K562 (cell line): ENCODE data around the gene KRT76.

ENCODE experiments used
- ATF7 ChIP-seq: fragments of 450-650 bp; IDR thresholded peaks from 2 replicates; pipeline ENCODE4 v1.7.1; 2014; ENCODE audit warnings: mild to moderate bottlenecking, moderate library complexity
- CBFB ChIP-seq: sonication (generic); formaldehyde crosslinking; IDR thresholded peaks from 2 replicates; pipeline ENCODE4 v1.4.0; 2020; ENCODE audit warnings: mild to moderate bottlenecking, missing genetic modification reagents
- HDAC3 ChIP-seq: fragments of 450-650 bp; IDR thresholded peaks from 2 replicates; pipeline ENCODE4 v1.6.1; 2018; ENCODE audit warnings: borderline replicate concordance, mild to moderate bottlenecking, moderate library complexity; ENCODE audit not compliant: partially characterized antibody
- HDAC6 ChIP-seq: IDR thresholded peaks from 2 replicates; pipeline ENCODE4 v1.6.1; 2012; ENCODE audit warnings: low read depth, mild to moderate bottlenecking, control low read depth, inconsistent platforms, low read length, moderate library complexity
- KLF1 ChIP-seq: fragments of 450-650 bp; IDR thresholded peaks from 2 replicates; pipeline ENCODE4 v1.6.1; 2016; ENCODE audit warnings: missing genetic modification characterization, missing compliant biosample characterization
- NR2C2 ChIP-seq, 2 experiments: fragments of 200-800 bp in 1 of 2; sonication (Bioruptor generic) in 1 of 2; sonication (generic) in 1 of 2; formaldehyde crosslinking in 1 of 2; IDR thresholded peaks; 2 replicates each; pipeline versions ENCODE4 v1.6.1 to v1.8.0; 2016 to 2022; ENCODE audit warnings: mild to moderate bottlenecking in 1 of 2, missing compliant biosample characterization in 1 of 2, missing genetic modification characterization in 1 of 2, missing genetic modification reagents in 1 of 2
- SMARCE1 ChIP-seq: fragments of 450-650 bp; IDR thresholded peaks from 2 replicates; pipeline ENCODE4 v1.7.1; 2016; ENCODE audit warnings: mild to moderate bottlenecking
- XRCC5 ChIP-seq: fragments of 200-400 bp; formaldehyde crosslinking; IDR thresholded peaks from 2 replicates; pipeline ENCODE4 v1.6.1; 2017; ENCODE audit warnings: low read depth, mild to moderate bottlenecking, low read length
- ZBTB7A ChIP-seq: IDR thresholded peaks from 2 replicates; pipeline ENCODE4 v1.6.1; 2011; ENCODE audit warnings: low read depth, mild to moderate bottlenecking, low read length, moderate library complexity, borderline replicate concordance; ENCODE audit not compliant: control insufficient read depth
- TF ChIP-seq, protein P1 (sequence below), 3 experiments: IDR thresholded peaks in 2 of 3; conservative IDR thresholded peaks in 1 of 3; 2 replicates each; pipeline ENCODE4 v1.5.1; 2011 to 2012; ENCODE audit warnings: low read length in 3 of 3, mild to moderate bottlenecking in 3 of 3, control low read depth in 2 of 3, improper control_type of control experiment in 1 of 3, inconsistent platforms in 1 of 3, low read depth in 1 of 3, mixed read lengths in 1 of 3, moderate library complexity in 1 of 3; ENCODE audit not compliant: insufficient read depth in 2 of 3
- TF ChIP-seq, protein P2 (sequence below): sonication (generic); formaldehyde crosslinking; IDR thresholded peaks from 2 replicates; pipeline ENCODE4 v1.8.1; 2022; ENCODE audit warnings: missing genetic modification reagents
- TF ChIP-seq, protein P3 (sequence below): sonication (generic); formaldehyde crosslinking; IDR thresholded peaks from 2 replicates; pipeline ENCODE4 v1.9.0; 2022; ENCODE audit warnings: mild to moderate bottlenecking, missing genetic modification reagents

DNA sequence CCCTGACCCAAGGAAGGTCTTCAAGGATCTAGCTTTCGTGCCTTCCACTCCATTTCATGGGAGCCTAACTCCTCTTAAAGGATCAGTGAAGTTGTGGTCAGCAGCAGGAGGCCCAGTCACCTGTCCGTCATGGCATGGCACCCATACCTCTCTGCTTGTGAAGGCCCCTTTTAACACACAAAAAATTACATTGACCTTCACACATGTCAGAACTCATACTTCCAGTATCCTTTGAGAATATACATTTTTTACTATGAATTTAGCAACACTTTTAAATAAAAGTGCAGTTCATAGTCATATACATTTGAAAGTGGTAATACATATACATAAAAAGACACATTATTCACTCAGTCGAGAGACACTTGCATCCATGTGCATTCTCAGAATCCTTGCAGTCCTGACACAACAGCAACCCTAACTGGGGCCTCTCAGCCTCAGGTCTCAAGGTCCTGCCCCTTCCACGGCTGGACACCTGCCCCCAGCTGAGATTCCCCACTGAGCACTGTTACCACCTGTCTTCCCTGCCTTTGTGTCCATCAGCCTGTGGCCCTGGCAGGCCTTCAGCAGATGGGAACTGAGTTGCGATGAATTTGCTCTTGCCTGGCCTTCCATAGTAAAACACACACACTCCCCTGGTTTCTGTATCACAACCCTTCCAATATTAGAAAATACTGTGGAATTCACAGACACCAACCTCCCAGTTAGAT, 22.5 kb upstream of the KRT76 start:
- TF ChIP-seq CBFB (CRISPR knock-in tag) (no peak), HDAC3 (no peak), XRCC5 (no peak), SMARCE1 (no peak), ATF7 (no peak), KLF1 (no peak), NR2C2 (CRISPR knock-in tag; IDR thresholded peaks at IDR 0.05) (no peak), NR2C2 (tag; IDR thresholded peaks at IDR 0.05) (no peak), ZBTB7A (no peak), HDAC6 (no peak)
- TF ChIP-seq, protein P1, sequence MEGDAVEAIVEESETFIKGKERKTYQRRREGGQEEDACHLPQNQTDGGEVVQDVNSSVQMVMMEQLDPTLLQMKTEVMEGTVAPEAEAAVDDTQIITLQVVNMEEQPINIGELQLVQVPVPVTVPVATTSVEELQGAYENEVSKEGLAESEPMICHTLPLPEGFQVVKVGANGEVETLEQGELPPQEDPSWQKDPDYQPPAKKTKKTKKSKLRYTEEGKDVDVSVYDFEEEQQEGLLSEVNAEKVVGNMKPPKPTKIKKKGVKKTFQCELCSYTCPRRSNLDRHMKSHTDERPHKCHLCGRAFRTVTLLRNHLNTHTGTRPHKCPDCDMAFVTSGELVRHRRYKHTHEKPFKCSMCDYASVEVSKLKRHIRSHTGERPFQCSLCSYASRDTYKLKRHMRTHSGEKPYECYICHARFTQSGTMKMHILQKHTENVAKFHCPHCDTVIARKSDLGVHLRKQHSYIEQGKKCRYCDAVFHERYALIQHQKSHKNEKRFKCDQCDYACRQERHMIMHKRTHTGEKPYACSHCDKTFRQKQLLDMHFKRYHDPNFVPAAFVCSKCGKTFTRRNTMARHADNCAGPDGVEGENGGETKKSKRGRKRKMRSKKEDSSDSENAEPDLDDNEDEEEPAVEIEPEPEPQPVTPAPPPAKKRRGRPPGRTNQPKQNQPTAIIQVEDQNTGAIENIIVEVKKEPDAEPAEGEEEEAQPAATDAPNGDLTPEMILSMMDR (IDR thresholded peaks at IDR 0.05 in 2 of 3, conservative IDR thresholded peaks at IDR 0.05 in 1 of 3; ENCODE audit: insufficient read depth in 2 of 3, low read depth in 1 of 3, low read length in 3 of 3), result no peak
- TF ChIP-seq, protein P2, sequence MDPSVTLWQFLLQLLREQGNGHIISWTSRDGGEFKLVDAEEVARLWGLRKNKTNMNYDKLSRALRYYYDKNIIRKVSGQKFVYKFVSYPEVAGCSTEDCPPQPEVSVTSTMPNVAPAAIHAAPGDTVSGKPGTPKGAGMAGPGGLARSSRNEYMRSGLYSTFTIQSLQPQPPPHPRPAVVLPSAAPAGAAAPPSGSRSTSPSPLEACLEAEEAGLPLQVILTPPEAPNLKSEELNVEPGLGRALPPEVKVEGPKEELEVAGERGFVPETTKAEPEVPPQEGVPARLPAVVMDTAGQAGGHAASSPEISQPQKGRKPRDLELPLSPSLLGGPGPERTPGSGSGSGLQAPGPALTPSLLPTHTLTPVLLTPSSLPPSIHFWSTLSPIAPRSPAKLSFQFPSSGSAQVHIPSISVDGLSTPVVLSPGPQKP (CRISPR knock-in tag), result no peak
- TF ChIP-seq, protein P3, sequence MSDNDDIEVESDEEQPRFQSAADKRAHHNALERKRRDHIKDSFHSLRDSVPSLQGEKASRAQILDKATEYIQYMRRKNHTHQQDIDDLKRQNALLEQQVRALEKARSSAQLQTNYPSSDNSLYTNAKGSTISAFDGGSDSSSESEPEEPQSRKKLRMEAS, result no peak
